GM19239 (cell line): Measurements from ENCODE around the gene XK.

Experiments used
- DNase-seq: peaks from one replicate; pipeline ENCODE4 v3.0.0; 2011; ENCODE audit warnings: low spot score; ENCODE audit not compliant: insufficient read length
- FAIRE-seq: peaks from 2 replicates; lab custom pipeline; 2011; peaks lifted over from hg19 to GRCh38; lab: Jason Lieb, UNC

Gene XK

DNA sequence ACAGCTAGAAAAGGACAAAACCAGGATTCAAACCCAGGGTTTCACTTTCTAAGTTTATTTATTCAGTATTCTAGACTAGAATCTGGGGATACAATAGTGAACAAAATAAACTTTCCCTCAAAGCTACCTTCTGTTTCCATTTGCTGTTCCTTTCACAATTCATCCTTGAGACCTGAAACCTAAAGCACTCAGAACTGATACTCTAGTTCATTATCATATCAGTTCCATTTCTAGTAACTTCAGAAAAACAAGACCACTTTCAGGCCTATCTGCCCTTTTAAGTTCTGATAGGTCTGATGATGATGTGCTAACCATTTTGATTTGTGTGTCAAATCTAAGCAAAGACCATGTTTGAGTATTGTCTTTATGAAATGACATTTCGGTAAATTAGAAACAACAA is 7.8 kb upstream of the XK start:
- DNase-seq (no peak), FAIRE-seq (peak; percentile 85)

DNA sequence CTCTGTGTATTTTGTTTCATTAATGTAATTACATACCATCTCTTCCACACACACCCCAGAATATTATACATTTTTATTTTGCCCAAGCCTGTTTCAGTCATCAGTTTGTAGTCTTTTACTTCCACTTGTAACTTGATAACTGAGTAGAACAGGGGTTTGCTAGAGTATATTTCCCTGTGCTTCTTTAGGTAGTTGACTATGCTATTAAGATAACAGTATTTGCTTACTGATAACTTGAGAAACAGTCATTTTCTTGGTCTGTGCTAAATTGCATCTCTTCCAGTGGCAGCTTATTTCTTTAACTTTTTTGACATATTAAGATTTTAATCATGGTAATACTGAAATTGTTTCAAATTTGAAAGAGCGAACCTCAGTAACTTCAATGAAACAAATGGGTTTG is 7.0 kb upstream of the XK start:
- DNase-seq: no peak
- no peak for FAIRE-seq

DNA sequence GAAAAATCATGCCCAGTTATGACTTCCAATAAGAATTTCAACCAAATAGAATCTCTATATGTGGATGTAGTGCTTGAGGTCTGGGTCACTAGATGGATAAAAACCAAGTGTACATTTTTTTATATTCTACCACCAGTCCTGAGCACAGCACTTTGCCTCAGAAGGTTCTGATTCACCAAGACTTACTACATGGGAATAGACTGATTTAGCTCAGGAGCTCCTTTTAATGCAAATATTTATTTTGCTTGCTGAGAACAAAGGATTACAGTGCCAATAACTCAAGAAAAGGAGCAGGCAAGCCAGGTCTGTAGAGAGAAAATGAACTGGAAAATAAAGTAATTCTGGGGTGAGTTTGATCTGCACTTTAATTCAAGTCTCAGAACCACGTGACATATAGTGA is 6.4 kb upstream of the XK start:
- no peak for FAIRE-seq

DNA sequence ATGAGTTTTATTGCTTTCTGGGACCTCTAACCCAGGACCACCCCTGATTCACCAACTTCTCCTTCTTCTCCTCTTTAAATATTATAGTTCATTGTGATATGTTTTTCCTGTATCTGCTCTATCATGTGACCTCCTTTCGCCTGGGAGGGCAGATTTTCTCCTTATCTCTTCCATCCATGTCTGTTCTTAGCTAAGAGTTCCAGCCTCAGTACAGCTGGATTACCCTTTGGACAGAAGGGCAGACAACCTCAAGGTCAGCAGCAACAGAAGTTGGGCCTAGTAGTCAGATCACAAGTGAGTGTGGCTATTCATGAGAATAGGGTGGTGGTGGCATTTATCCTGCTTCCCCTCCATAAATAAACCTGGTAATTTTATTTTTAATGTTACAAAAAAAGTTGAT is 5.7 kb upstream of the XK start:
- FAIRE-seq: no peak
- DNase-seq: no peak

More for the DNA sequence above, 6.4 kb upstream of the XK start:
- DNase-seq: no peak

DNA sequence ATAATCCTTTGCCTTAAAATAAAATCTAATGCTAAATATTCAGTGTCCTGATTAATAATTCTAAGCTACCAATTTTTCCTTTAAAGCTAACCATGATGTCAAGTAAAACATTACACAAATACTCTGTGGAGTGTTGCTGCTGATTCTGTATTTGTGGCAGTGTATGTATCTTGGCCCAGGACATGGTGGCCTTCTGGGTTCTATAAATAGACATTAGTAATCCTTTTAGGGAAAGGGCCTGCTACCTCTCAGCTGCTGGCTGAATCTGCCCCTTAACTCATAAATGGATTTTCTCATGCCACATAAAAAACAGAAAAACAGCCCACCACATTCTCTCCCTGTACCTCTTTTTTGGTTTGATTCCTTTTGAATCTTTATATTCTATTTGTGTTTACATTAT is 1.2 kb upstream of the XK start:
- no peak for DNase-seq
- FAIRE-seq: no peak

DNA sequence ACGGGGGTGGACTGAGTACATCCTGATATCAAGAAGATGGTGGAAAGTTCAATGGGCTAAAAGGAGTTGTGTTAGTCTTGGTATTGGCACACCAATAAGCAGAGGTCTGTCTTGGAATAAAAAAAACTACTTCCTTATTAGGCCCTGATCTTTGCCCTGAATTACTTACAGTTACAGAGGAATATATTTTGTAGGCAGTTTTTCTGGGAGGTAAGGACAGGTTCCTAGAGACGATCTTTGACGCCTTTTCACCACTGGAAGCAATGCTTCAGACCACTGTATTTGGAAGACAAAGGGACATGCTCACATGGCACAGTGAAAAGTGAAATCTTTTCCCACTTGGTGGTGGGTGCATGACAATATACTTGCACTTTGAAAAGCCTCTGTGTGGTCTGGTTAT is 618 bp upstream of the XK start:
- DNase-seq (no peak), FAIRE-seq (no peak)

DNA sequence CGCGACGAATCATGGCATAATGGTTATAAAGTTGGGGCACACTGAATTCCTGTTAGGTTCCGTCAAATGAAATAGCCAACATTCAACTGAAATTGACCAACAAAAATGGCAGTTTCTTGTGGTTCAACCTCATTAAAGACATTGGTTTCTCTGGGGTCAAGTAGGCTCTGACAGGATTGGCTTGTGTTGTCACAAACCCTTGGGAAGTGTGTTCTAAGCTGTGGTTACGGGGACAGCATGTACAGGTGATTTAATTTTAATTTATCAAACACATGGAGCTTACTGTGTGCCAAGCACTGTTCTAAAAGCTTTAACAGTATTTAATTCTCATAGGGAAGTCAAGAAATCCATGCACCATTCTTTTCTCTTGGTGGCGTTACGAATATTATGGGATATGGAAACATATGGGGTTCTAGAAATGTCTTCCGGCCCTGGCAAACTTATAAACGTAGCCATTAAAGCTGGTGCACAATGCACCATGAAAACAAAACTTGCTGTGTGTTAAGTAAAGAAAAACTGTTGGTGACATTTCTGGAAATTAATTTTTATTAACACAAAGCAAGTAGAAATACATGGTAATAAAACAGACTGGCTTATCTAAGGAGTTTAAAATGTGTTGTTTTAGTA is 891 bp downstream of the XK start:
- FAIRE-seq (no peak), DNase-seq (no peak)

DNA sequence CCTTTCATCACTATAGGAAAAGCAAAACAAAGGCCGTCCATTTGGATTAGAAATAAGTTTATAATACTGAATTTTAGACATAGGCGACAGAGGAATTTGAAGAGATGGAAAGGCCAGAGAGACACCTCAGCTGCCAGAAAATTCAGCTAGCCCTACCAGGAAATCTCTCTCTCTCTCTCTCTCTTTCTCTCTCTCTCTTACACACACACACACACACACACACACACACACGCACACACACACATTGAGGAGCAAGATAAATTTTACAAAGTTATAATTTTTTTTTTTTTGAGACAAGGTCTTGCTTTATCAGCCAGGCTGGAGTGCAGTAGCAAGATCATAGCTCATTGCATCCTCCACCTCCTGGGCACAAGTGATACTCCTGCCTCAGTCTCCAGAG is 1.4 kb downstream of the XK start:
- no peak for FAIRE-seq
- no peak for DNase-seq

DNA sequence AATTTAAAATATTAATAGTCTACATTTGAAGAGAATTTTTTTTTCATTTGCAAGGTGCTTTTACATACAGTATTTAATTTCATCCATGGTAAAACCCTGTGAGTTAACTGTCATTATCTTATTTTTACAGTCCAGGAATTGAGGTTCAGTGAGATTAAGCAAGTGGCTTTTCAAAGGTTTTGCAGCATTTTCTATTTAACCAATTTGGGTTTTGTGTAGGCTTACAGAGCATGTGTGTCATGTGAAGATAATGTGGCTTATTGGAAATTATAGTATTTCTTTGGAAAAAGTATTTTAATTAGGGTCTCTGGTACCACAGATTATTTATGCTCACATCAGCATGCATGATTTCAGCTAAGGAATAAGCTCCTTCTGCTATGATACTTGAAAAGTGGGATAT is 4.5 kb downstream of the XK start:
- no peak for FAIRE-seq
- no peak for DNase-seq

DNA sequence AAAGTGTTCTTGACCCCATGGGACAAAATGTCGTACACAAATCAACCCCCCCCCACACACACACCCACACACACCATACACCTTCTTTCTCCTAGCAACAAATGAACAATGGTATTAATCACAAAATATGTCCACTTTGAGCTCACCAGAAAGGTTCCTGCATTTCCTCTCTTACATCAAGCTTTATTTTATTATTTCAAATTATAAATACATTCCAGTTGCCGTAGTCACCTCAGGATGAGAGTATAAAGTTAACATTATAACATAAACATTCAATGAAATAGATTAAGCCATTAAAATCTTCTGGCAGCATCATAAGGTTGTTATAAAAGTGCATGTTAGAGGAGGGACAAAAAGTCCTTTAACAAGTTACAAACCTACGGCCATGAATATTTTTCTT is 7.3 kb downstream of the XK start:
- FAIRE-seq: no peak
- no peak for DNase-seq

DNA sequence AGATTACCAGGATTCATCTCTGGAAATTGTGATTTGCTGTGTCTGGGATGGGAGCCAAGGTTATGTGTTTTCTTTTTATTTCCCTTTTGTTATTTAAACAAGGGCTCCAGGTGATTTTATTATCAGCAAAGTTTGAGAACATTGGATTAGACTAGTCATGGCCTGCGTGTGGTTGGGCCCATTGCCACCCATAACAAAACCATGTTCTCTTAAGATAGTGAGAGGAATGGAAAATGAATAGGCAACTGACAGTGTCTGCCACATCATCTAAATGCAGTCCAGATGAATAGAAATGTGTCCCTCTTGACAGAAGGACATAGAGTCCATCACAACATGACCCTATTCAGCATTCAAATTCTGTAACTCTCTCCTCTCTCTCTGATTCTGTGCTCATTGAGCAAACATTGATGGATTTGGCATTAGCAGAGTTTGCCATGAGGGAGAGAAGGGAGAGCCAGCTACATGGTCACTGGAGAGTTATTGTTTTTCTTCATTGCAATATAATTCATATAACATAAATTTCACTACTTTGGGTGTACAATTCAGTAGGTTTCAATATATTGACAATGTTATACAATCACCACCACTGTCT is 11.7 kb downstream of the XK start:
- DNase-seq: no peak
- no peak for FAIRE-seq

DNA sequence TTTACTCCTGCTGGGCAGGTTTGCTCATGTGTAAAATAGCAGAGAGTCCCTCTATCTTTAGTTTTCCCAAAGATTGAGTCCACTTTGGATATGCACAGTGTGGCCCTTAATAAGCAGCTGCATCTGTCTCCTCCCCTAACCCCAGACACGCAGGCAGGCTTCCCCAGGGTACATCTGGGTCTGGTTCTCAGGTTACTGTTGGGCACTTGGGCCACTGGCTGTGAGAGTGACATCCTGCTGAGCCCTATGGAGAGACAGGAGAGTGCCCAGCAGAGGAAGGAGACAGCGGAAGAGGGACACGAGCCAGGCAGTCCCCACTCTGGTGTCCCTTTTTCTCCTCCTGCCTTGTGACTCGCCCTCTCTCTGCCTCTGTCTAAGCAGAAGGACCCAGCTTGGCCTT is 16.0 kb downstream of the XK start:
- DNase-seq (no peak), FAIRE-seq (no peak)

DNA sequence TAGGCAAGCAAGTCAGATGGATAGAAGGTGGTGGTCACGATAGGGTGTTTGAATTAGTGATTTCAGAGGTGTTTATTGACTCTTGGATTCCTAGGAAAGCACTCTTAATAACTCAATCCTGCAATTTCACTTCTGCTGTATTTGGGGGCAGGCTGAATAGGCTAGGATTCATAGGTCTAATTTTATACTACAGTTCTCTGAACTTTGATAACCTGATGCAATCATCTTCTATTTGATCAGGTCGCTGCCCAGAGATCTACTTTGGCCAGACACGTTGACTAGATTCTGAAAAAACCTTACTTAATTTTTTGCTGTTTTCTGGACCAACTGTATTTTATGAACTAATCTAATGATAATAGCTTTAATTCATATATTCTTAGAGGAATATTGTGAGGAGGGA is 26.4 kb downstream of the XK start:
- DNase-seq: no peak
- FAIRE-seq: no peak

DNA sequence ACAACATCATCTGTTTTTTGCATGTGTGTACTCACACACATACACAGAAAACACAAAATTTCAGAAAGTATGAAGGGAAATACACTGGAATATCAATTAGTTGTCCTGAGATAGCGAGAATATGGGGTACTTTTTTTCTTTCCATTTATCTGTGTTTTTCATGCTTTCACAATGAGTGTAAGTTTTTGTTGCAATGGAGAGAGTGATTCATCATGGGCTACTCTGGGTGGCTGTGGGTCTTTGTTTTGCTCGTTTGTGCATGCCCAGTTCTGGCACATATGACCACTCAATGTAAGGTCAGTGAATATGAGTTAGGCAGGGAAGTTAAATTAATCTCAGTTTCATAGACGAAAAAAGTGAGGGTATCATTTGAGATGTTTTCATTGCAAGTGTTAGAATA is 26.9 kb downstream of the XK start:
- DNase-seq (no peak), FAIRE-seq (peak; percentile 14)

DNA sequence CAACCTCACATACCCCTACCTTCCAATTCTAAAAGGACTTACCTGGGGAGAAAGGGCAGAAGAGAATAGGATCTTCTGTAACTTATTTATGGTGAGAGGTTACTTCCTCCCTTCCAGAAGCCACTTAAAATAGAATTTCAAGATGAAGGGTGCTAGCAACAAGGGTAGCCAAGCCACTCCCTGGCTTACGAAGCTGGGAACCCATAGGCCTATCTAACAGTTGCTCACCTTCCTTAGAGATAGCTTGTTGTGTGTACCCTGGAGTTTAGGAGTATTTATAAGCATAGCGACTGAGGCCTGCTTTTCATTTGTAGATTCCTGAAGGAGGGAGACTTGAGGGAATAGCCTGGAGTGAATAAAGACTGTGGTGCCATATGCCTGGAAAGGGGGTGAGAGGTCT is 28.9 kb downstream of the XK start:
- FAIRE-seq (no peak), DNase-seq (no peak)

DNA sequence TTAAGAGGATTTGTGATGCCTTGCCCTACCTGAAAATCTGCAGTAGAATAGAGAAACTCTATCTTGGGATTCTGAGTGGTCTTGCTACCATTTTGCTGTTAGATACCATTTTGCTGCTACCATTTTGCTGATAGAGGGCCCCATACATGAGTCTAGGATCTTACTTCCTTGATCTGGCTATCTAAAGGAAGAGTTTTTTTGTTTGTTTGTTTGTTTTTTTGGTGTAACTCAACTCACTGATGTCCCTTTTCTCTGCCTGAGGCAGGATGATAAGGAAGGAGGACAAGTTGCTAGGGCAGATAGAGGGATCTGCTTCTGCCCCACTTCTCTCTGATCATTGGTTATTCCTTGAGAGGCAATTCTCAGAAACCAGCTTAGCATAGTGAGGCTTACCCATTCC is 31.0 kb downstream of the XK start:
- DNase-seq: no peak
- FAIRE-seq: no peak

DNA sequence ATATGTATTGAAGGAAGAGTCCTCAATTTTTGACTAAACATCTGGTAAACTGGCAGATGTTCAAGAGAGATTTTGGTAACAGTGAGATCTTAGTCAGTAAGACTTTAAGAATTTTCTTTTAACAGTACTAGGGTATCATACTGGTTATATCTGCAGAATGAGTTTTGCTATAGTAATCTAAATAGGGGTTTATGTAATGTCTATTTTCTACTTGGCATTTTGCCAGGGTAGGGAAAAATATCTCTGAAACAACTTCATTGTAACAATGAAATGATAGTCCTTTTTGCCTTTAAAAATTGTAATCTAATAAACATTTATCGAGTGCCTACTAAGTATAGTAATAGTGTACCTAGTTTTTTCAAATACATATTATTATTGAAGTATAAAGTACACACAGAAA is 32.1 kb downstream of the XK start:
- DNase-seq (no peak), FAIRE-seq (no peak)

DNA sequence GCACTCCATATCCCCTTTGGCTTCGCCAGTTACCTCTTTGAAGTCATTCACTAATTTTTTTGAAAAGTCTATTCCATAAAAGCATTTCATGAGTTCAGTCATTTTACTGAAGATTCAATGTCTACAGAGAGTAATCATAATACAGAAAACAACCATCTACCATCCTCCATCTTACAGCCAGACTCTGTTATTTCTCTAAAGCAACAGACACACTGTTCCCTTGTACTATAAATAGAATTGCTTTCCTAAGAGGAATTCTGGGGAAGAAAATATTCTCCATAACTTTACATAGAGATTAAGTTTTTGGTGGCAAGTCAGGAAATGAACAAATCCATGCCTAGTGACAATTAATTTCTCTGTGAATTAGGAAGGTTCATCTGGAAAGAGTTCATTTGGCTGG is 37.0 kb downstream of the XK start:
- no peak for FAIRE-seq
- no peak for DNase-seq

DNA sequence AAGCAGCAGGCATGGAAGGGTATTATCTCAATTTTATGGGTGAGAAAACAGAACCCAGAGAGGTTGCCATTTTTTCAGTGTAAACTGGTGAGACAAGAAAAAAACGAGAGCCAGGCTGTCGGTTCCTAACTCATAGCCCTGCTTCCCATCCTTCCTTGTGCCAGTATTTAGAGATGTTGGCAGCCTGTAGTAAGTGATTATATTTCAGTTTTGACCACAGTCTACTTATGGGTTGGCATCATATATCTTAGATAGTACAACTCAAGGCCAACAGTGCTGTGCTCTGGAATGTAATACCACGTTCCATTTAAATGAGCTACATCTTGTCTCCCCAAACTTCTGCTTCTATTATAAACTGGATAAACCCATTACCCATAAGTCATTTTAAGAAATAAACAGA is 40.8 kb downstream of the XK start:
- DNase-seq (no peak), FAIRE-seq (no peak)

DNA sequence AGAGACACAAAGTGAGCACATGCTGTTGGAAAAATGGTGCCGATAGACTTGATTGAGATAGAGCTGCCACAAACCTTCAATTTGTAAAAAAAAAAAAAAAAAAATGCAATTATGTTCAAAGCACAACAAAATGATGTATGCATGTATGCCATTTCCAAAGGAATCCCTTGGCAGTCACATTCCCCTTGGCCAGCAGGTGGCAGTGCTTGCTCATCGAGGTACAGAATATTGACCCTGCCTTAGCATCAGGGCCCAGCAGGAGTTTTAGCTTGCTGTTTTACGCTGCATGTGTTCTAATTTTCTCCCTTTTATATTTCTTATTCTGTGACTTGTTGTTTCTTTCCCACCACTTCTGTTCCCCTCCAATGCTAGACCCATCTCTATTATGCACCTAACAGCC is 59.8 kb downstream of the XK start:
- DNase-seq: no peak
- FAIRE-seq: no peak

DNA sequence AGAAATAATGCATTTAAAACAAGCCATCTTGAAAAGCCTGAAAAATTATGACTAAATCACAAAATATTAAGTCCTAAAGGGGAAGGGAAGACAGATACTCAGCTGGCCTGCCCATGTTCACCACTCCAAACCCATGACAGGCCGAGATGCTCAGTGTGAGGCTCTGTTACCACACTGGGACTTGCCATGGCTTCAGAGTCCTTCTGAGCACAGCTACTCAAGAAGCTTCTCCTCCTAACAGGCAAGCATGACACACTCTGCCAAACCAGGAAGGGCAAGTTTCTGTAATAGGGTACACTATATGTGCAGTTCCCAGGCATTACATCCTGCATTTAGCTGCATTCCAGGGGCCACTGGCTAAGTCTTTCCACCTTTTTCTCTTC is 60.2 kb downstream of the XK start:
- DNase-seq: no peak
- no peak for FAIRE-seq

DNA sequence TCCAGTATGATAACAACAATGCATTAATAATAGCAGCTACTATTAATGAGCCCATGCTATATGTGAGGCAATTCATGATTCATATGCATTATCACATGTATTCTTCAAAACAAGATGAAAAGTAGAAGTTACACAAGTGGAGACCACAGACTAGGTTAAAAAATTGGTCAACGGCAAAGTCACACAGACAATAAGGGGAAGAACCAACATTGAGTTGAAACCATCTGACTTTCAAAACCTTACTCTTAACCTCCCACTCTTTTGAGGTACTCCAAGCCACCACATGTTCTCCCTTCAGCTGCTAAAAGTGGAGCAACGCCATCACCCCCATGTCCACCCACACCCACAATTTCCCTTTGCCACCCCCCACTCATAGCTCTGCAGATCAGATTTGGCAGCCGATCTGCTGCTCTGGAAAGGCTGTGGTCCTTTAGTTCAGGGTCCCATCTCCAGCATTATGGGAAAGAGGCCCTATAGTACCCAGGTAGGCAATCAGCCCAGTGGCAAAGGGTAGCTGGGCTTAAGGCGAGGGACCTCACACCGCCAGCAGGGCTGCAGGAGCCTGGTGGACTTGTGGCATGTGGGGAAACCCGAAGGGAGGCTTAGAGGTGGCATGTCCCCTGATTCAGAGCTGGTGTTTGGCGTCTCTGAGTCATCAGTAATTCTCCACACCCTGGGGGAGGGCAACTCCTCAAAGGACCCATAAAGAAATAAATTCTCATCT is 60.8 kb downstream of the XK start:
- peak; percentile 100 for FAIRE-seq
- DNase-seq: no peak
